GM21423 (cell line): Measurements from ENCODE around the gene RIPOR2.

Experiments
- ATAC-seq: cut with Tn5 transposase; IDR thresholded peaks from one replicate; pipeline ENCODE4 v1.9.1; 2021; ENCODE audit warnings: mild to moderate bottlenecking, moderate library complexity; ENCODE audit not compliant: unreplicated experiment

The RIPOR2 gene

DNA sequence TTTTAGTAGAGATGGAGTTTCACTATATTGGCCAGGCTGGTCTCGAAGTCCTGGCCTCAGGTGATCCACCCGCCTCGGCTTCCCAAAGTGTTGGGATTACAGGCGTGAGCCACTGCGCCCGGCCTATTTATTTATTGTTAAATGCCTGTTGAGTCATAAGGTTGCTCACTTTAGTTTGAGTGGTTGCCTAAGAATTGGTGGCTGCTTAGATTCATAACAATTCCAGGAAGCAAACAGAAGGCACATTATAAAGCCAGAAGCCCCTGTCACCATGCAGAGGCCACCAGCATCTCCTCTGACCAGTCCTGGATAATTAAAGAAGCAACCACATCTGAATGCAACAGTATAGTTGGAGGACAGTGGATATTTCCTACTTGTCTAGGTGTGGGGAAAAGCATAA, 113.1 kb downstream of the RIPOR2 start:
- ATAC-seq, result no peak

DNA sequence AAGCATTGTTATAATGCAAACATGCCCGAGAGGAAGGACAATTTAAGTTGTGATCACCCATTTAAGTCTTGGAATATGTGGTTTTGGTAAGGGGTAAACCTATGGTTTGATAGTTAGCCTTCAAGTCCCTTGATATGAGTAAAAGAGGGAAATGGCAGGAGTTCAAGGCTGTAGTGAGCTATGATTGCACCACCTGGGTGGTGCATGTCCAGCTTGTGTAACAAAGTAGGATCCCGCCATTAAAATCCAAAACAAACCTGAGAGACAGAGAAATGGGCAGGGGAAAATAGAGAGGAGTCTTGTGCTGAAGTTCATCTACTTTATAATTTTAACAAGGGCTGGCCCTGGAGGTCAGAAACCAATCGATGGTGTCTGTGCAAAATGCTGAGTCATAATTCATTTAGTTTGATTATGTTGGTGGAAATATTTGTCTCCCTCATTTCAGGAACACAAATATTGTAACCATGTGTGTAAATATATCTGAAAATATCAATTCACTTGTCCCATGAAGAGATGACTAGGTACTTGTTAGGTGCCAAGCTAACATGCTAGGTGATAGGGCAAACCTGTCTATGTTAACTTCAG, 113.8 kb downstream of the RIPOR2 start:
- no peak for ATAC-seq

DNA sequence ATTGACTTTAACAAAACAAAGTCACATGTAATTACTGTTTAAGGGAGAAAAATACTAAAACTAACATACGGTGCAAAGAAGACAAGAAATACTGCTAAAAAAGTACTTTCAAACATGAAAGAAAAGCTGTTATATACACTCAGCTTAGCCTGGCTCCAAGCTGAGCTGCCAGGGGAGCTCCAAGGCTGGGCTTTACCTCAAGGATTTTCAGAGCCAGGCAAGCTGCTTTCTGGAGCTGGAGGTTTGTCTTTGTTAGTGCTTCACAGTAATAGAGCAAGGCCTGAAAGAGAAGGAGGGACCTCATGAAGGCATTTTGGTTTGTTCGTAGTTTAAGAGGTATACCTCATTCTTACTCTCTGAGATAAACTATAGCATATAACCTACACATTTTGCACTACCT, 117.4 kb downstream of the RIPOR2 start:
- no peak for ATAC-seq

DNA sequence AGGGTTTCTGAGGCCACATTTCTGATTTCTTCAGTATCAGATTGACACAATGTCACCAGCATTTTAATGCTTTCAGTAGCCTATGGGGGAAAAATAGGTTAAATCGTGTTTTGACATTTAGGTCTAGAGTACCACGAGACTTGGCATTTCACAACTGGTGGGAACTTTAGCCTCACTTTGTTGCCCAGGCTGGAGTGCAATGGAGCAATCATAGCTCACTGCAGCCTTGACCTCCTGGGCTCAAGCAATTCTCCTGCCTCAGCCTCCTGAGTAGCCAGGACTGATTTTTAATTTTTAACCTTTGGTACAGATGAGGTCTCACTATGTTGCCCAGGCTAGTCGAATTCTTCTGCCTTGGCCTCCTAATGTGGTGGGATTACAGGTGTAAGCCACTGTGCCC, 126.0 kb downstream of the RIPOR2 start:
- no peak for ATAC-seq

DNA sequence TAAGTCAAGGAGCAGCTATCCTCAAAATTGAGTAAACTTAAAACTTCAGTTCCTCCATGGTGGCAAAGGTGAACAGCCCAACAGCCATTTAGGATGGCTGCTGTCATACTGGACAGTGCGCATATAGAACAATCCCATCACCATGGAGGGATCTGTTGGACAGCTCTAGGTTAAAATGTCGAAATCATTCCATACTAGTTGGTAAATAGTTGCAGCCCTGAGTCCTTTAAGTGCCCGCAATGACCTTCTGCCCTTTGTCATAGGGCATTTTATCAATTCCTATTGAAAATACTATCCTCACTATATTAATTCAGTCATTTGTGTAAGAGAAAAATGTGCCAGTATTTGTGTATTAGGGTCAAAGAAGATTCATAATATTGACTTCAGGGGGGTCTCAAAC, 128.2 kb downstream of the RIPOR2 start:
- no peak for ATAC-seq

DNA sequence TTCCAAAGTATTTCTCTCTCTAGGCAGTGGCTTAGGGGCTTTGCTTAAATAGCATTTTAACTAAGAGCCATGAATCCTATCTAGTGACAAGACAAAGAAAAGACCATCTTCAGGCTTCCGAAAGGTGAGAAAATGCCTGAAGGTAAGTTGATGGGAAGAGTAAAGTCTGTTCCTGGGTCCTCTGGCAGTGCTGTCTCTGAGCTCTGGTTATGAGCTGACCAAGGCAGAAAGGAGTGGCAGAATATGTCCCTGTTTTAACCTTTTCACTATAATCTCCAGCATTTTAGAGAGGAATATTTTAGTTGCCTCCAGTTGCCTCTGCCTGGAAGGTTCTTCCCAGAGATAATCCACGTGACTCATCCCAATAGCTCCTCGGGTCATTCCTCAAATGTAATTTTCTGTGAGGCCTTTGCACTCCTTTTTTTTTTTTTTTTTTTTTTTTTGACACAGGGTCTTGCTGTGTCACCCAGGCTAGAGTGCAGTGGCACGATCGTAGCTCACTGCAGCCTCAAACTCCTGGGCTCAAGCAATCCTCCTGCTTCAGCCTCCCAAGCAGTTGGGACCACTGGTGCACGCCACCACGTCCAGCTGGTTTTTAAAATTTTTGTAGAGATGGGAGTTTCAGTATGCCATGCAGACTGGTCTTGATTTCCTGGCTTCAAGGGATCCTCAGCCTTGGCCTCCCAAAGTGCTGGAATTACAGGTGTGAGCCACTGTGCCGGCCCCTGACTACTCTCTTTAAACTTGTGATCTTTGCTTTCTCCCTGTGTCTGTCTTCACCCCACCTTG, 133.3 kb downstream of the RIPOR2 start:
- no peak for ATAC-seq

DNA sequence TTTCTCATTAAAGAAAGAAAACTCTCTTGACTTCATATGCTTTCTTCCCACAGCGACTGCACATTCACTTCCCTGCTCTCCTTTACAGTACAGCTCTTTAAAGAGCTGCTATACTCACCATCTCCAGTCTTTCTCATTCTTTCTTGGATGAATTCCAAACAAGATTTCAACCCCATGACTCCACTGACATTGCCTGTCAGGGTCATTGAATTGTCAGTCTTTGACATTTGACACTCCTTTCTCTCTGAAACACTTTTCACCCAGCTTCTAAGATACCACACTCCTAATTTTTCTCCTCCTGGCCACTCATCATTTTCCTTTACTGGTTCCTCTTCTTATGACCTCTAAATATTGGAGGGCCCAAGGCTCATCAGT, 136.2 kb downstream of the RIPOR2 start:
- no peak for ATAC-seq

DNA sequence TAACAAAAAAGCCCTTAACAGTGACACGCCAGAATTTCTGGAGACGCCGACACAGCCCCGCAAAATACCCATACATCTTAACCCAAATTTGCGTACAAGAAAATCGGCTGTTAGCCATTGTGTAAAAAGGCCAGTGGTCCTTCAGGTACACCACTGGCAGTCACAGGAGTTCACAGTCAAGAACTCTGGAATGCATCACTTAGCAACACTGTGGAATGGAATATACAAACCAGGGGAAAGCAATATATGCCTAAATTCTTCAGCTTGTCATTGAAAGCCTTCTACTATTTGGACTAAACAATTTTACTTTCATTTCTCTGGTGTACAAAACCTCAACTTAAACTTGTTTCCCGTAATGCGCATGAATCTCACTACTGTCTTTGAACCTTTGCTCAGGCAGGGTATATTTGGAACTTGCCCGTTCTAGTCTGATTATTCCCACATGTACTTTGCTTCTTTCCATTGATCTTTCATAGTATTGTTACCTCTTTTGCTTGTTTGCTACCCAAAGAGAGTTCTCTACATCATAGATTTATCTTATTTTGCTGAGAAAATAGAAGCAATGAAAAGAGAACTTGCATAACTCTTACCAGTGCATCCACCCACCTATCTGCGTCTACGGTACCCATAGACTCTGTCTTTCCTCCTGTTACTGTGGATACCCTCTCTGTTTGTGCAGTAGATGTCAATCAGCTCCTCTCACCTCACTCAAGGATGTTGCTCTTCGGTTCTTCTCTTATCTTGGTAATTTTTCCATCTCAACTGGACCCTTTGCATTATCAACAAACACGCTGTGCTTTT, 136.8 kb downstream of the RIPOR2 start, which contains the start of gene ARMH2:
ARMH2 (minus strand) TSS at position 178 of the 801 bp plus-strand sequence; CDS start at position 118, 60 bp downstream.
- ATAC-seq, result no peak

DNA sequence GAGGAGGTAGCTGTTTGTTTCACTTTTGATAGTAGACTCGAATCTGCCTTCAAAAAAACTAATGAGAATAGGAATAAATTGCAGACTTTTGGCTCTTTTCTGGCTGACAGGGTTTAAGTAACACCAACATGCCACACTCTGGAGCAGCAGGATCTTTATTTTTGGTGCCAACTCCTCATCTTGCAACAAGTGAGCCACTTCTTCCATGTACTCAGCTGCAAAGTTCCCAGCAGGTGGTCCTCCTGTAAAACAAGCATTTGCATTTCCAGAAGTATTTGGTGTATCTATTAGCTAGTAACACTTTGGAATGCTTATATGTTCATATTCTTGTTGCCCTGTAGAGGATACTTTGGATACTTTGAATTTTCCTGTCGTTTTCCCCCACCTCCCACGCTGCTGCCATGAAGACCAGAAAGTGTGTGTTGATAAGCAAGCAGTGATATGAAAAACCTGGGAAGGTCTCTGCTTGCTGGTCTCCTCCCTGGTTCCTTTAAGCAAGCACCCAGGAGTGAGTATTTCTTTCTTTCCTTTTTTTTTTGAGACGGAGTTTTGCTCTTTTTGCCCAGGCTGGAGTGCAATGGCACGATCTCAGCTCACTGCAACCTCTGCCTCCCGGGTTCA, 138.1 kb downstream of the RIPOR2 start:
- no peak for ATAC-seq

DNA sequence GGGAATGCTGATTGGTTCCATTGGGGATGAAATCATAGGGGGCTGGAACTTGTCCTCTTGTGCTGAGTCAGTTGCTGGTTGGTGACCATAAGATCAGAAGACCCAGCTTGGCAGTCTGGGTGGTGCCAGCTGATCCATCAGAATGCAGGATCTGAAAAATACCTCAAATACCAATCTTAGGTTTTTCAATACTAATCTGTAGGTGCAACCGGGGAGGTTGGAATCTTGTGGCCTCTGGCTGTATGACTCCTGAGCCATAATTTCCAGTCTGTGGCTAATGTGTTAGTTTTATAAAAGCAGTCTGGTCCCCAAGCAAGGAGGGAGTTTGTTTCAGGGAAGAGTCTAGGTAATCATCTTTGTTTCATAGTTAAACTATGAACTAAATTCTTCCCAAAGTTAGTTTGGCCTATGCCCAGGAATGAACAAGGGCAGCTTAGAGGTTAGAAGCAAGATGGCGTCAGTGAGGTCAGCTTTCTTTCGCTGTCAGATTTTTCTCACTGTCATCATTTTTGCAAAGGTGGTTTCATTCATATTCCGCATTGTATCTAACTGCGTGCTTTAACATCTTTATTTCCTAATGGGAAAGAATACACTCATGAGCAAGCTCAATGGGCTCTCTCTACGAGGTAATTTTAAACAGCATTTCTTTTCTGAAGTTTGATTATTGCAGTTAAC, 139.0 kb downstream of the RIPOR2 start:
- ATAC-seq, result no peak

DNA sequence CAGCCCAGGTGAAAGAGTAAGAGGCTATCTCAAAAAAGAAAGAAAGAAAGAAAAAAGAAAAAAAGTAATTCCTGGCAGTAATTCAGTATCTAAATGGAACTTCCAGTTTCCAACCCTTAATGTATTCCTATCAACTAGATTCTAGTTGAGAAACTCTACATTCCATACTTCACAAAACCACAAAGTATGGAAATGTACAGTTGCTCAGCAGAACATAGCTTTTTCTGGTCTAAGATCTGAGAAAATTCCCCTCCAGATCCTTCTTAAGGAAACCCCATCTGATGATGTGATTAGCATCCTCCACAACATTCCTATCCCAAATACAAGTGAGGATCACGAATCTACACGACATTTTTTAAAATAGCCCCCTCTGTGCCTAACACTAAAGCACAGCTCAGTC, 140.7 kb downstream of the RIPOR2 start:
- ATAC-seq, result no peak

DNA sequence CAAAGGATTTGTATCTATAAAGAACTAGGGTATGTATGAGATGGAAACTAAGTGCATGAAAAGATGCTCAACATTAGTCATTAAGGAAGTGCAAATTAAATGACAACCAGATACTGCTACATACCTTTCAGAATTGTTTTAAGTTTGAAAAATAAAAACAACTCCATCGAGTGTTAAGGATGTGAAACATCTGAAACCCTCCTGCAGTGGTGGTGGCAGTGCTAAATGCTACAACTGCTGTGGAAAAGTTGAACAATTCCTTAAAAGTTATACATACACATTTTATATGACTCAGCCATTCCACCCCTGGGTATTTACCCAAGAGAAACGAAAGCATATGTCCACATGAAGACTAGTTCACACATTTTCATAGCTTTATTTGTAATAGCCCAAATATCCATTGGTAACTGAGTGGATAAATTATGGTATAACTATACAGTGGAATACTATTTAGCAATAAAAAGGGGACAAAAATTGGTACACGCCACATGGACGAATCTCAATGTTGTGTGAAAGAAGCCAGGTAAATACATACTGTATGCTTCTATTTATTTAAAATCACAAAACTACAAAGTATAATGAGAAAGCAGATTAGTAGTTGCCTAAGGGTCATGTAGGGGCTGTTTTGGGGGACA, 147.6 kb downstream of the RIPOR2 start:
- ATAC-seq, result no peak

DNA sequence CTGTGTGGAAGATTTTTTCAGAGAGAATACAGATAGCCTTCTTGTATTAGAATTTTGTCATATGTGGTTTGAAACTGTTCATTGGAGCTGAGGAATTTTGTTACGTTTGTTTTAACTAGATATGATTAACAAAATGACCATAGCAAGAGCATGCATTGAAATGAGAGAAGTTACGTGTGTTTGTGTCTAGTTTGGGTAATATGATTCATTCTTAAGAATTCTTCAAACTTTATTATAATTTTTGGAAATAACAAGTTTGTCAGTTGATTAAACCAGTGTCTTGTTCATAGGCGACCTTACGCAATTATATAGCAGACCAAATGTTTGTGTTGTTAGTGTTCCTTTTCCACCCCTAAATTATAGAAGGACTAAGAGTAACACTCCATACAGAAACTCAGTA, 155.6 kb downstream of the RIPOR2 start:
- ATAC-seq, result no peak

DNA sequence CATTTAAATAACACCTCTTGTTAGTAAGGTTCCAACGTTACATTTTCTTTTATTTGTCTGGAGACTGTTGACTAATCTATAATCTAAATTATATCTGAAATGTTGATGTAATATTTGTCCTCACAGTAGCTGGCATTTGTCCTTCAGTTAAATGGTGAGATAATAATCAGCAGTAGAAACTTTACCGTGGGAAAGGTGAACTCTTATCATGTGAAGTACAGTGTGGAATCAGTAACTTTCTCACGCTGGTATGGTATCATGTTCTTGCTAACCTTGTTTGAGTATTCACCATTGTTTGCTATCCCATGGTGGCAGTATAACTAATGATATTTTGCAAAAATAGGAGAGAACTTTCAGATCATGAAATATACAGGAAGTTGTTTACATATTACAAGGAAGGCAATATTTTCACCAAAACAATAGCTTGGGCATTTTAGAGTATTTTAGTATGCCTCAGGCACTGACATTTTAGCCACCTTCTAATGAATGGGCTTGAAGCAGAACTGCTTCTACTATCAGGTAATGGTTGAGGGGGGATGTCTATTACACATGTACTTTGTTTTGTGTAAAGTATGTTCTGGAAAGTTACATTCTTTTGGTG, 156.2 kb downstream of the RIPOR2 start:
- ATAC-seq, result no peak

DNA sequence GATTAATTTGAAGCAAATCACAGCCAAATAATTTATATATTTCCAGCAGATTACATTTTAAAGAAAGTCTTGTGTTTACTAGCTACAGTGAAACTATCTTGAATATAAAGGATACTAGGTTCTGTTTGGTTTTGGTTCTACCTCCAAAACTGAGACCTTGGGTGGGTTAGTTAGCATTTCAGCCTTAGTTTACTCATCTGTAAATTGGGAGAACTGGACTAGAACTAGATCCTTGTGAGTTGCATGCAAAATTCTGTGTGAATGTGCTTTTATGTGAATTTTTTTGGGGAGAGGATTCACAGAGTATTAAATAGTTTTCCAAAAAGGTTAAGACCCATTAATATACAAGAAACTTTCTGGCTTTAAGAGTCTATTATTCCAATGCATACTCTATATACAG, 156.9 kb downstream of the RIPOR2 start:
- no peak for ATAC-seq

DNA sequence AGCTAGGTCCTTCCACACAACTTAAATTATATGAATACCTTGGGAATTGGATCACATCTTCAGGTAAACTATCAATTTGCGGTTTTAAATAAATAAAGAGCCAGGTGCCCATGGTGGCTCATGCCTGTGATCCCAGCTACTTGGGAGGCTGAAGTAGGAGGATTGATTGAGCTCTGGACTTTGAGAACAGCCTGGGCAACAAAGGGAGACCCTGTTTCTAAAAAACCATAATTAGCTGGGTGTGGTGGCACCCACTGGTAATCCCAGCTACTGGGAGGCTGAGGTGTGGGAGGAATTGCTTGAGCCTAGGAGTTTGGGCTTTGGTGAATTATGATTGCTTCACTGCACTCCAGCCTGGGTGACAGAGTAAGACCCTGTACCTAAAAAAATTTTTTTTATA, 157.6 kb downstream of the RIPOR2 start:
- ATAC-seq, result no peak

DNA sequence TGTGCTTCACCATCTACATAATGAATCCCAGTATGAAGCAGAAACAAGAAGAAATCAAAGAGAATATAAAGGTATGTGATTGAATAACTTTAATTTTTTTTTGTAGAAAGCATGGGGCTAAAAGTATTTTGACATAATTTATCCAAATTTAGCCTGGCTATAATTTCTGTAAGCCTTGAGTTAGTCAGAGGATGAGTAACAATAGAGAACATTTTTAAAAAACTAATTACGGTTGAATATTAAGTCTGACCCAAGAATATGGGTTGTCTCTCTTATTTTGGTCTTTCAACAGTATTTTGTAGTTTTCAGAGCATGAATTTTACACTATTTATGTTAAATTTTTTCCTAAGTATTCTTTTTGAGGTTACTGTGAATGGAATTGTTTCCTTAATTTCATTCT, 158.5 kb downstream of the RIPOR2 start:
- no peak for ATAC-seq

DNA sequence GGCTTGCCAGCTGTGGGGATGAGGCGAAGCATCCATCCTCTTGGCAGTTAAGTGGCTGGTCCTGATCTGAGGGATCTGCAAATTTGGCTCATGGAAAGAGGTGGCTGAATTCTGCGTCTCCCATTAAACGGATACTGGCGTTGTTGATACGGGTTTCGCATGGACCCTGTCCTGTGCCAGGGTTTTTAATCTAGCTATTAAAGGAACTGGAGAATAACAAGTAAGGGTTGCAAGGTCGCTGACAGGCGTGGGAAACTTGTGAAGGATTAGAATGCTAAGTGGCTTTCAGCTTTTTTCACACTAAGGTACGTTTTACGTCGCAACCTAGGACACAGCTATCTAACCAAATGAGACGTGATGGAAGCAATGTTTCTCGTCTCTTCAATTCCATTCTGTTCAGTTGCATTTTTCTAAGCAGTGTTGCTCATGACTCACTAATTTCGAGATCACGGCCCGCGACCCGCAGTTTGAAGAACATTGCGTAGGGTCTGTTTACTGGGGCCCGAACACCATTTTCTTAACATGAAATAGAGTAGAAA, 160.2 kb downstream of the RIPOR2 start:
- no peak for ATAC-seq

DNA sequence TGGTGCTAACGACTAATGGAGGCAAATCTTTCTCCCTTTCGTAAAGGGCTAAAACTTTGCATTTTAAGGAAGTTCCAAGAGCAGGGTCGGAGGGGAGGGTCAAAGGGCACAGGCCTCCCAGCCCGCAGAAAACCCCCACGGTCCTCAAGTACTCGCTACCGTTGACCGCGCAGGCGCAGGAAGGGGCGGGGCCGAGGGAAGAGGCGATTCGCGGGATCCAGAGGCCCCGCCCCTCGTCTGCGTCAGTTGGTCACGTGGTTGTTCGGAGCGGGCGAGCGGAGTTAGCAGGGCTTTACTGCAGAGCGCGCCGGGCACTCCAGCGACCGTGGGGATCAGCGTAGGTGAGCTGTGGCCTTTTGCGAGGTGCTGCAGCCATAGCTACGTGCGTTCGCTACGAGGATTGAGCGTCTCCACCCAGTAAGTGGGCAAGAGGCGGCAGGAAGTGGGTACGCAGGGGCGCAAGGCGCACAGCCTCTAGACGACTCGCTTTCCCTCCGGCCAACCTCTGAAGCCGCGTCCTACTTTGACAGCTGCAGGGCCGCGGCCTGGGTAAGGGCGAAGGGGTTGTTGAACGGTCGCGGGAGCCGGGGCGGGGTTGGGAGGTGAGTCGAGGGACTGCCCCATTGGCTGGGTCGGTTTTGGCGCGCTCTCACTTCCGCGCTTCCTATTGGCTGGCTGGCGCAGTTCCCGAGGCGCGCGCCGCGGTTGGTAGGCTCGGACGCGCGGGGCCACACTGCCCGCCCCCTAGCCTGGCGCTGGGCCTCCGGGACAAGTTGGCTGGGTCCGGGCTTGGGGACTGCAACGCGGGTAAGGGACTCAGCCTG, 160.9 kb downstream of the RIPOR2 start, which contains the start of gene GMNN:
GMNN (plus strand) TSS at position 242 of the 824 bp plus-strand sequence. CDS start 2,310 bp downstream, outside the sequence.
- peak; percentile 91 for ATAC-seq
